Measurements from ENCODE around the gene SIGLEC6.
A peak's percentile ranks its signal among the peaks of the same experiment; 100 is the strongest.
"Not testable (repeated sequence)": the region's sequence is repeated elsewhere in the genome, so short reads cannot be mapped to it uniquely, and the experiment has no call there.

Gene SIGLEC6

DNA sequence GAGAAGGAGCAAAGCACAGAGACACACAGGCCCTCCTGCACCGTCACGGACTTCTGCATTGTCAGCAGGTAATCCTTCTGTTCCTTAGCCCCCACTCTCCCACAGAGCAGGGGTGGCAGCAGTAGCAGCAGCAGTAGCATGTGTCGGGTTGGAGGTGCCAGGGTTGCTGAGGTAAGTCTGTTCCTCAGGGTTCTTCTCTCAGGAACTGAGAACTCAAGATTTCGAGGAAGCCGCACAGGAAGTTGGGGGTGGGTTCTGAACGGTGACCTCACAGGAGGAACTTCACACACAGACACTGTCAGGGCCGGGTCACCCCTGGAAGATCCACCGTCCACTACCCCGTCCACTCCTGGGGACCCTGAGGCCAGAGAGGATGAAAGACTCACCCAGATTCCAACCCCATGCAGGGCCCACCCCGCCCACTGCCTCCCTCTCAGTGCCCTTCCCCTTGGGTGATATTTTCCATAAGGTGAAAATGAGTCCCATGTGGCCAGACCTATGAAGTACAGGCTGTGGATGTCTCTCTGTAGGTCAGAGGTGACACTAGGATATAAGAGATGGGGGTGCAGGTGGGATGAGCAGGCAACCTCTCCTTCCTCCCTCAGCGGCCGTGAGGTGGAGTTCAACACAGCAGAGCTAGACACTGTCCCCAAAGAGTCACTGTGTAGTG is 29.7 kb downstream of the SIGLEC6 start, which contains the start of gene SIGLEC12:
Gene SIGLEC12 (minus strand): TSS at position 207 of the 670 bp plus-strand sequence. CDS start 67 bp downstream, at position 140.
- H3K4me2 ChIP-seq = peak within 1 kb of the TSS; percentile 68 to 94 (median 87)
- H3K4me1 ChIP-seq = peaks cover 12 to 62% (median 44%) of the 10 kb centered on the region in 10 experiments
- H3K9ac ChIP-seq = peak within 1 kb of the TSS in 2 of 11 experiments; percentile 10 to 27; a peak in 1 of 22 replicates
- H4K20me1 ChIP-seq = peaks cover 0 to 4% (median 0%) of the 10 kb centered on the region in 11 experiments; a peak in 2 of 22 replicates
- H3K4me3 ChIP-seq = peak within 1 kb of the TSS in 3 of 10 experiments; percentile 15 to 31 (median 29); a peak in 3 of 20 replicates
- peak within 1 kb of the TSS in 3 of 11 experiments; percentile 22 to 52 (median 50); a peak in 7 of 22 replicates for H3K27ac ChIP-seq
- peaks cover 0 to 25% (median 0%) of the 10 kb centered on the region in 11 experiments; a peak in 10 of 22 replicates for H3K9me3 ChIP-seq (replicated peaks in 1 of 11)
- no peak for TF ChIP-seq Cebpa-rat (IDR thresholded peaks at IDR 0.05)
- H3K36me3 ChIP-seq = no peaks in the 10 kb centered on the region
- H3K27me3 ChIP-seq = peaks cover 0 to 6% (median 0%) of the 10 kb centered on the region in 11 experiments; a peak in 2 of 22 replicates

DNA sequence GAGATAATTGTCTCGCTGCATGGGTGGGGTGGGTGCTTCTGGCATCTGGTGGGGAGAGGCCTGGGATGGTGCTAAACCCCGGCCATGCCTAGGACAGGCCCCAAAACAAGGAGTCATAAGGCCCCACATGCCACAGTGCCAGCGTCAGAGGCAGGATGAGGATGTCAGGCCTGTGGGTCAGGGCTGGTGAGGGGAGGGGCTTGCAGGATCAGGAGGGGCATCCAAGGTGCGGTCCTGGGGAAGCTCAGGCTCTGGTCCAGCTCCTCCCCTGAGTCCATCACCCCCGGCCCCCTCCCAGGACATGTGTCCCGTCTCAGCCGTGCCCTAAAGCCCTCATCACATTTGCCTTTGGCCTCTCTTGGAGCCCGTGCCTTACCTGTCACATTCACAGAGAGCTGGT is 30.5 kb downstream of the SIGLEC6 start:
- Histone ChIP-seq H3K27ac (peak overlapping the region in 1 of 11 experiments; percentile 50; a peak in 1 of 22 replicates), H3K4me1 (peaks cover 12 to 58% (median 44%) of the 10 kb centered on the region in 10 experiments), H3K4me2 (peak overlapping the region; percentile 68 to 94 (median 87); a peak in 20 of 22 replicates), H3K9me3 (replicated peaks in 1 of 11) (peaks cover 0 to 24% (median 0%) of the 10 kb centered on the region in 11 experiments; a peak in 10 of 22 replicates), H3K4me3 (peak overlapping the region in 1 of 10 experiments; percentile 29; a peak in 1 of 20 replicates)
- not testable (repeated sequence) for H3K27me3 ChIP-seq, H3K36me3 ChIP-seq, H3K9ac ChIP-seq, H4K20me1 ChIP-seq

DNA sequence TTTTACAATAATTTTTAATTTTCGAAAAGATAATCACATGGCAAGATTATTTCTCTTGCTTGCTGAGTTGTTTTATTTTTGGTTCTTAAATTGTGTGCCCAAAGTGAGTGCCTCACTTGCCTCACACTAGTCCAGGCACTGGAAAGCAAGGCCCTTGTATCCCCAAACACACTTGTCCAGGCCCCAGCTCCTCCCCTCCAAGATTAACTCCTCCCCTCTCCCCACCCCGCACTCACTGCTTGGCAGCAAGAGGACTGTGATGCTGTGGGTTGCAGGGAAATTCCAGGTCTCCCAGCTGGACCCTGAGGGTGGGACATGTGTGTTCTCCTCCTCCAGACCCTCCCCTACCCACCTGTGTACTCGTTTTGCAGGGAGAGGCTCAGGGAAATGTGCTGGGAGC is 33.8 kb downstream of the SIGLEC6 start:
- Histone ChIP-seq H3K9ac (no peak overlapping the region), H3K27ac (no peak overlapping the region), H3K36me3 (no peaks in the 10 kb centered on the region), H3K27me3 (peaks cover 0 to 6% (median 0%) of the 10 kb centered on the region in 11 experiments; a peak in 2 of 22 replicates), H3K4me3 (no peak overlapping the region), H4K20me1 (no peaks in the 10 kb centered on the region; a peak in 1 of 22 replicates), H3K4me1 (peaks cover 12 to 51% (median 29%) of the 10 kb centered on the region in 10 experiments), H3K9me3 (replicated peaks in 1 of 11) (no peaks in the 10 kb centered on the region), H3K4me2 (no peak overlapping the region)
- no peak for TF ChIP-seq Cebpa-rat (IDR thresholded peaks at IDR 0.05)

DNA sequence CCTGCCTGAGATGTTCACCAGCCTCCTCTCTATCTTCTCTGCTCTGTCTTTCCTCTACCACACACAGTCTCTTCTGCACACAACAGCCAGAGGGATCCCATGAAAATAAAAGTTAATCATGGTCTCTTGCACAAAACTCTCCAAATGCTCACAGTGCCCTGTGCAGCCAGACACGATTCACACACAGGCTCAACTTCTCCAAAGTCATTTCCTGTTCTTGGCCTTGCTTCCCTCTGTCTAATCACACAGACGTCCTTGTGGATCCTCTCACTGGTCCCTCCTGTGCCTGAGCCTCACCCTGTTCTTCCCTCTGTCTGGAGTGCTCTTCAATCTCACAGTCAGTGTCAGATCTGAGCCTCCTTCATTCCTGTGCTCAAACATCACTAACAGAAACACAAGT is 37.7 kb downstream of the SIGLEC6 start:
- H3K4me2 ChIP-seq = peak overlapping the region in 5 of 11 experiments; percentile 37 to 84 (median 64); a peak in 10 of 22 replicates

DNA sequence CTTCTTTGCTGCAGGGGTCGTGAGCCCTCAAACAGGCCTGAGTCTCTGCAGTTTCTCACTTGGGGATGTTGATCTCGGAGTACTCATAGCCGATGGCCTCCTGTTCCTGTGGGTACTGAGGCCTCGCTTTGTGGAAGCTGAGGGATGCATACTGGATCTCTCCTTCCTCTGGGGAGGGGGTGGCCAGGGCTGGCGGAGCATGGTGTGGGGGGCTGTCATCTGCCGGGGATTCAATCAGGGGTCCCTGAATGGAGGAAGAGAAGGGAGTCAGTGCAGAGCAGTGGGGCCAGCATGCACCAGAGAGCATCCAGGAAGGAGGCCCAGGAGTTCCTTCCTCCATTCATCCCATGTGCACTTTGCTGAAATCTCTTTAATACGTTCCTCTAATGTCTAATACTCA is 39.9 kb downstream of the SIGLEC6 start:
- H3K27me3 ChIP-seq = no peaks in the 10 kb centered on the region
- no peaks in the 10 kb centered on the region for H3K9me3 ChIP-seq (replicated peaks in 1 of 11)
- no peak overlapping the region for H3K27ac ChIP-seq
- H3K9ac ChIP-seq = no peak overlapping the region
- H3K36me3 ChIP-seq = no peaks in the 10 kb centered on the region
- no peak for TF ChIP-seq Cebpa-rat (IDR thresholded peaks at IDR 0.05)
- peaks cover 0 to 24% (median 7%) of the 10 kb centered on the region in 10 experiments; a peak in 10 of 20 replicates for H3K4me1 ChIP-seq
- H3K4me3 ChIP-seq = no peak overlapping the region
- no peak overlapping the region for H3K4me2 ChIP-seq
- no peaks in the 10 kb centered on the region for H4K20me1 ChIP-seq

More for the DNA sequence above, 37.7 kb downstream of the SIGLEC6 start:
- H3K27ac ChIP-seq = no peak overlapping the region
- TF ChIP-seq Cebpa-rat (IDR thresholded peaks at IDR 0.05) = no peak
- no peaks in the 10 kb centered on the region for H4K20me1 ChIP-seq
- no peak overlapping the region for H3K4me3 ChIP-seq
- peaks cover 0 to 6% (median 0%) of the 10 kb centered on the region in 11 experiments; a peak in 2 of 22 replicates for H3K27me3 ChIP-seq
- no peaks in the 10 kb centered on the region for H3K9me3 ChIP-seq (replicated peaks in 1 of 11)
- no peaks in the 10 kb centered on the region for H3K36me3 ChIP-seq
- H3K4me1 ChIP-seq = peaks cover 0 to 27% (median 7%) of the 10 kb centered on the region in 10 experiments; a peak in 10 of 20 replicates
- no peak overlapping the region for H3K9ac ChIP-seq

DNA sequence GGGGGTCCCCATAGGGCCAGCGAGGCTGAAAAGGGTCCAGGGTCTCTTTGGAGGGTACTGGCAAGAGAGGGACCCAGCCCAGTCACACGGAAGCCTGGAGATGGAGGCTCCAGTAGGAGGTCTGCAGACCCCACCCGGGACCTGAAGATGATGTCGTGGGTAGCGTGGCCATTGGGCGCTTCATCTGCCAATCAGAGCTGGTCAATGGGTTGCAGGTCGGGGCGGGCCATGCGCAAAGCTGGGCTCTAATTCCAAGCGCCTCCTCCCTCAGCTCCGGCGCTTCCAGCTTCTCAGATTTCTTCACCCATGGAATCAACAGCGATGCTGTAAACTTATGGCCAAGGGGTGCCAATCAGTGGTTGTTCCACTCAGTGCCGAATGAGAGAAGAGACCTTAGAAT is 40.8 kb downstream of the SIGLEC6 start:
- Histone ChIP-seq H3K4me1 (peaks cover 0 to 22% (median 7%) of the 10 kb centered on the region in 10 experiments; a peak in 10 of 20 replicates), H3K36me3 (no peaks in the 10 kb centered on the region), H4K20me1 (no peaks in the 10 kb centered on the region), H3K4me3 (no peak overlapping the region), H3K27me3 (no peaks in the 10 kb centered on the region), H3K9ac (no peak overlapping the region), H3K9me3 (replicated peaks in 1 of 11) (no peaks in the 10 kb centered on the region), H3K27ac (no peak overlapping the region), H3K4me2 (no peak overlapping the region)
- TF ChIP-seq Cebpa-rat (IDR thresholded peaks at IDR 0.05) = no peak

DNA sequence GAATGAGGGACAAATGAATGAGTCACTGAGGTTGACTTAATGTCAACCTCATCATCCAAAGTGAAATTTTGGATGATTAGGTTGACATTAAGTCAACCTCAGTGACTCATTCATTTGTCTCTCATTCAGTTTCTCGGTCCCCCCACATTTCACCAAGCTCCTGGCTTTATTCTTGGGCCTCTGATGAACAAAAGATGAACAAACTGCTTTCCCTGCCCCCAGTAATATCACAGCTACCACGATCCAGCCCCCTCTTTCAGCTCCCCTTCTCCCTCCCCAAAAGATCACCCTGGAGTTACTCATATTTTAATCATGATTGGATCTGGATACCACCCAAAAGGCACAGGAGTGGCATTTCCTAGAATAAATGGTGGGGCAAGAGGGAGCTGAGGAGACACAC is 42.4 kb downstream of the SIGLEC6 start:
- no peak for TF ChIP-seq Cebpa-rat (IDR thresholded peaks at IDR 0.05)
- H3K27ac ChIP-seq = no peak overlapping the region

DNA sequence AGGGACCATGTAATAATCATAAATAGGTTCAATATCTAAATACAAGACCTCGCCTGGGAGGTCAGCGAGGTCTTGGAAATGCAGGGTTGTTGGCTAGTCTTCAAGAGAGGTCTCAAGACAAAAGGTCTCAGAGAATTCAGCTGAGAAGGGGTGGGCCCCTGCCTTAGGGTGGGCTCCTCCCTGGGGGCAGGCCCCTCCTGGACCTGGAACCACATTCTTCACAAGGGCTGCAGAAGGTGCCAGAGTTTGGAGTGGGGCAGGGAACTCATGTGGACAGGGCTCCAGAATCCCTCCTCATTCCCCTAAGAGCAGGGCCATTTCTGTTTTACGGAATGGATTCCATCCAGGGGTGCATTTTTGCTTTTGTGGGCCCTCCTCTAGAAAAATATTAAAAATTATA is 43.0 kb downstream of the SIGLEC6 start:
- no peak overlapping the region for H3K4me2 ChIP-seq
- no peaks in the 10 kb centered on the region for H3K27me3 ChIP-seq
- H3K9ac ChIP-seq = no peak overlapping the region

More for the DNA sequence above, 42.4 kb downstream of the SIGLEC6 start:
- H3K27me3 ChIP-seq = no peaks in the 10 kb centered on the region
- no peak overlapping the region for H3K4me3 ChIP-seq
- H3K36me3 ChIP-seq = no peaks in the 10 kb centered on the region
- H3K4me1 ChIP-seq = peaks cover 0 to 19% (median 7%) of the 10 kb centered on the region in 10 experiments; a peak in 10 of 20 replicates
- H4K20me1 ChIP-seq = no peaks in the 10 kb centered on the region
- H3K9me3 ChIP-seq (replicated peaks in 1 of 11) = no peaks in the 10 kb centered on the region
- H3K9ac ChIP-seq = no peak overlapping the region
- H3K4me2 ChIP-seq = no peak overlapping the region

DNA sequence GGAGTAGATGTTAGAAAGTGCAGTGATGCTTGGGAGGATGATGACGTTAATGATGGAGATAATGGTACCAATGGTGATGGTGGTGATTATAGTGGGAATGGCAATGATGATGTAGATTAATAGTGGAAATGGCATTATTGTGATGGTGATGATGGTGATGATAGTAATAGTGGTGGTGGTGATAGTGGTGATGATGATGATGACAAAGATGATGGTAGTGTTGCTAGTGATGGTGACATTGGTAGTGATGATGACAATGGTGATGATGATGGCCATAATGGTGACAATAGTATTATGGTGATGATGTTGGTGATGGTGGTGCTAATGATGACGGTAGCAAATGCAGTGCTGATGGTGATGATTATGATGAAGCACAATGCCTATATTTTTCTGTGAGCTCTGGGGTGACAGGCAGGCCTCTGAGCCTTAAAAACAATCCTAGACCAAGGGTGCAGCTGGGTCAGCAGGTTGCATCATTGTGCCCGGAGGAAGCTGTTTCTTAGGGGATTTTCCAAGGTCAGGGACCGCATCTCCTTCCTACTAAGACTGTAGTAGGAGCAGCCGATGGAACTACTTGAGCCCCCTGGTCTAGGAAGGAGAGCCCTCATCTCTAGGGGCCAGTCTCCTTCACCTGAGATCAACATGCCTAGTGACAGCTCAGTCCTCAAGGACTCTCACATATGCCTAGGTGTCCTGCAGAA is 45.4 kb downstream of the SIGLEC6 start:
- H3K9ac ChIP-seq = no peak overlapping the region
- H3K27me3 ChIP-seq = no peaks in the 10 kb centered on the region
- no peak for TF ChIP-seq Cebpa-rat (IDR thresholded peaks at IDR 0.05)
- no peak overlapping the region for H3K4me2 ChIP-seq
- H3K4me3 ChIP-seq = no peak overlapping the region
- no peak overlapping the region for H3K27ac ChIP-seq
- H4K20me1 ChIP-seq = no peaks in the 10 kb centered on the region; a peak in 1 of 22 replicates
- H3K4me1 ChIP-seq = no peaks in the 10 kb centered on the region
- no peaks in the 10 kb centered on the region for H3K9me3 ChIP-seq (replicated peaks in 1 of 11)
- H3K36me3 ChIP-seq = no peaks in the 10 kb centered on the region

More for the DNA sequence above, 43.0 kb downstream of the SIGLEC6 start:
- H3K36me3 ChIP-seq = no peaks in the 10 kb centered on the region
- no peak for TF ChIP-seq Cebpa-rat (IDR thresholded peaks at IDR 0.05)
- H4K20me1 ChIP-seq = no peaks in the 10 kb centered on the region
- H3K27ac ChIP-seq = no peak overlapping the region
- peaks cover 0 to 13% (median 5%) of the 10 kb centered on the region in 10 experiments; a peak in 10 of 20 replicates for H3K4me1 ChIP-seq
- no peak overlapping the region for H3K4me3 ChIP-seq
- no peaks in the 10 kb centered on the region for H3K9me3 ChIP-seq (replicated peaks in 1 of 11)
